ENCODE measurements around the gene SORCS3. TPM values are rescaled to one million over a fixed set of nuclear protein-coding genes. Genes with fewer than 3 reads are reported as not detected.

Gene SORCS3
- total RNA-seq, 1 experiment from 2014 or later = 0.04 TPM

DNA sequence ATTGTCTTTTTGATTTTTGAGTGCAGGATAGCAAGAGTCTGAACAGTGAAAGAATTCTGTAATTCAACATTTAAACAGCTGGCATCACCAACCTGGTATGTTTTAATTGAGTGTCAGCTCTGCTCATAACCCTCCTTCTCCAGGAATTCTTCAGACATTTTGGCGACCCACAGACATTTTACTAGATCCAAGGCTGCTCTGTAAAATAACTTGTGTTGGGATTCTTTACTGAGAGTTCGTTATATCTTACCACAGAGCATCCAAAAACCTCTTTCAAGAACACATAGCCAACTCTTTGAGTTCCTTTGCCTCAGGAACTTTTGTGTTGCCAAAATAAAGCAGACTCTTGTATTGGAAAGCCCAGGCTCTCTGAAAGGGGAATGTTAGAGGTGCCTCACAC is 27.7 kb upstream of the SORCS3 start:
- no peak overlapping the region for H2AK5ac ChIP-seq (ENCODE audit: insufficient read length, low read length)
- H3K27me3 Mint-ChIP-seq (ENCODE audit: low read depth) = peaks cover 2% of the 10 kb centered on the region
- H3K9me3 ChIP-seq (ENCODE audit: control insufficient read depth, low read depth, low read length) = peaks cover 4% of the 10 kb centered on the region
- no peak overlapping the region for H2BK20ac ChIP-seq (ENCODE audit: low read depth, low read length, poor library complexity, severe bottlenecking)
- peaks cover 0 to 4% of the 10 kb centered on the region in 2 experiments; a peak in 1 of 4 replicates for H3K4me1 Mint-ChIP-seq
- no peak overlapping the region for H3K14ac ChIP-seq (ENCODE audit: insufficient read depth, low read length)
- WGBS (ENCODE audit: extremely low coverage, insufficient read length, low lambda C conversion rate) = no CpG with 5 or more reads among the region's 2 CpGs
- H3K27ac Mint-ChIP-seq = no peak overlapping the region
- H3K27ac ChIP-seq (ENCODE audit: insufficient read length, low read depth, low read length) = no peak overlapping the region
- H3K4me1 ChIP-seq (ENCODE audit: insufficient read depth, low read length) = no peaks in the 10 kb centered on the region
- H3K56ac ChIP-seq (ENCODE audit: insufficient read length, low read depth, low read length) = no peak overlapping the region
- no peak overlapping the region for H3K23ac ChIP-seq (ENCODE audit: insufficient read length, low read depth, low read length)
- TF ChIP-seq, protein P1, sequence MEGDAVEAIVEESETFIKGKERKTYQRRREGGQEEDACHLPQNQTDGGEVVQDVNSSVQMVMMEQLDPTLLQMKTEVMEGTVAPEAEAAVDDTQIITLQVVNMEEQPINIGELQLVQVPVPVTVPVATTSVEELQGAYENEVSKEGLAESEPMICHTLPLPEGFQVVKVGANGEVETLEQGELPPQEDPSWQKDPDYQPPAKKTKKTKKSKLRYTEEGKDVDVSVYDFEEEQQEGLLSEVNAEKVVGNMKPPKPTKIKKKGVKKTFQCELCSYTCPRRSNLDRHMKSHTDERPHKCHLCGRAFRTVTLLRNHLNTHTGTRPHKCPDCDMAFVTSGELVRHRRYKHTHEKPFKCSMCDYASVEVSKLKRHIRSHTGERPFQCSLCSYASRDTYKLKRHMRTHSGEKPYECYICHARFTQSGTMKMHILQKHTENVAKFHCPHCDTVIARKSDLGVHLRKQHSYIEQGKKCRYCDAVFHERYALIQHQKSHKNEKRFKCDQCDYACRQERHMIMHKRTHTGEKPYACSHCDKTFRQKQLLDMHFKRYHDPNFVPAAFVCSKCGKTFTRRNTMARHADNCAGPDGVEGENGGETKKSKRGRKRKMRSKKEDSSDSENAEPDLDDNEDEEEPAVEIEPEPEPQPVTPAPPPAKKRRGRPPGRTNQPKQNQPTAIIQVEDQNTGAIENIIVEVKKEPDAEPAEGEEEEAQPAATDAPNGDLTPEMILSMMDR (conservative IDR thresholded peaks at IDR 0.05) = no peak
- no peak for DNase-seq
- no peak overlapping the region for H2BK5ac ChIP-seq (ENCODE audit: insufficient read length, low read length)
- no peak overlapping the region for H3K4me3 Mint-ChIP-seq
- no peak overlapping the region for H3K4ac ChIP-seq (ENCODE audit: low read depth, low read length)
- peaks cover 21 to 22% of the 10 kb centered on the region in 2 experiments for H3K9me3 Mint-ChIP-seq
- no peak overlapping the region for H2BK120ac ChIP-seq (ENCODE audit: low read depth, low read length, poor library complexity, severe bottlenecking)
- no peaks in the 10 kb centered on the region for H3K23me2 ChIP-seq (ENCODE audit: insufficient read length, low read depth, low read length, poor library complexity, severe bottlenecking)
- H3K79me1 ChIP-seq (ENCODE audit: insufficient read depth, low read depth, low read length, poor library complexity, severe bottlenecking) = no peaks in the 10 kb centered on the region
- H4K20me1 ChIP-seq (ENCODE audit: control insufficient read depth, insufficient read depth, insufficient read length) = no peaks in the 10 kb centered on the region
- H3K79me2 ChIP-seq (ENCODE audit: insufficient read depth, low read length) = no peaks in the 10 kb centered on the region
- H2BK15ac ChIP-seq (ENCODE audit: low read depth, low read length) = no peak overlapping the region
- H2AFZ ChIP-seq (ENCODE audit: low read length) = no peak overlapping the region
- H3T11ph ChIP-seq (ENCODE audit: low read length) = no peak overlapping the region
- no peak overlapping the region for H3K4me2 ChIP-seq (ENCODE audit: insufficient read depth, insufficient read length, low read length)
- peaks cover 5 to 15% (median 12%) of the 10 kb centered on the region in 3 experiments; a peak in 6 of 7 replicates for H3K36me3 Mint-ChIP-seq (ENCODE audit: insufficient read depth in 1 of 3, low read depth in 3 of 3)
- no peak overlapping the region for H4K8ac ChIP-seq (replicated peaks; ENCODE audit: insufficient read length, low read depth, low read length)
- H4K91ac ChIP-seq (ENCODE audit: insufficient read length, low read depth, low read length) = no peak overlapping the region
- H3K27me3 ChIP-seq (ENCODE audit: insufficient read depth, low read length) = no peaks in the 10 kb centered on the region
- no peak overlapping the region for H3K18ac ChIP-seq (ENCODE audit: insufficient read length, low read depth, low read length)
- H4K5ac ChIP-seq (ENCODE audit: insufficient read length, low read depth, low read length) = no peak overlapping the region
- H3K9ac ChIP-seq (ENCODE audit: extremely low read depth, insufficient read length, low read length) = no peak overlapping the region
- H2BK12ac ChIP-seq (ENCODE audit: insufficient read length, low read depth, low read length) = no peak overlapping the region

All from H9 (cell line).